Stimulated activated CD4-positive, alpha-beta T cell treated with anti-CD3 and anti-CD28 coated beads, Interleukin-12 subunit alpha, Interleukin-12 subunit beta, amount 100 ng/mL, for 4 hours (primary cell): ENCODE results near the gene CACNA1C.

Experiments
- DNase-seq: peaks from one replicate; pipeline ENCODE4 v3.0.0-alpha.2; 2020

The CACNA1C gene

DNA sequence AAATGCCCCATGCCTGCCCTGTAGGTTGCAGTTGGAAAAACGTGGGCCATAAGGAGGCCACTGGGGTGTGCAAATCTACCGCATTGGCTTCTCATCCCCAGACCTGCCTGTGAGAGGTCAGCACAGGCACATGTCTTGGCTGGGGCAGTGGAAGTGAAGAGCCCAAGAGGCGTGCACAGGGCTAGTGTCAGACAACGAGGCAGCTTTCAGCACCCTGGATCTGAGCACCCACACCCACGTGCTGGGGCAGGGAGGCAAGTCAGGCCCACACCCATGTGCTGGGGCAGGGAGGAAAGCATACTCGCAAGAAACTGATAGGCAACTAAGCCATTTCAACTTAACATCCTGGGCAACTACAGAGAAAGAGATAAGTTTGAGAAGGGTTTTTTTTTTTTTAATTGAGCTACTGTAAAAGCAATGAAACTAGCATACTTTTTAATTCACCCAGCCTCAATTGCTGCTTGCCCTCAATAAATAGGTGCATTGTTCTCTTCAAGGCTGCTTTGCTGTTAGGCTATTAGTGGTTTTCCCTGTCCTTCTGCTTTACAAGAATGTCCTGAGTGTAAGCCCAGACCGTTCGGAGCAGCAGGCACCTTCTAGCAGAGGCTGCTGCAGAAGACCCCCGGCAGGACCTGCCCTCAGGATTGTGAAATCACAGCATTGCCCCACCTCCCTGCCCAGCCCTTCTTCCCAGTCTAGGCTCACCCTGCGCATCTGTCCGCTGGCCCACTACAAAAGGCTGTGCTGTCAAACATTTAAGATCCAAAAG is 386.7 kb downstream of the CACNA1C start:
- DNase-seq, result no peak

DNA sequence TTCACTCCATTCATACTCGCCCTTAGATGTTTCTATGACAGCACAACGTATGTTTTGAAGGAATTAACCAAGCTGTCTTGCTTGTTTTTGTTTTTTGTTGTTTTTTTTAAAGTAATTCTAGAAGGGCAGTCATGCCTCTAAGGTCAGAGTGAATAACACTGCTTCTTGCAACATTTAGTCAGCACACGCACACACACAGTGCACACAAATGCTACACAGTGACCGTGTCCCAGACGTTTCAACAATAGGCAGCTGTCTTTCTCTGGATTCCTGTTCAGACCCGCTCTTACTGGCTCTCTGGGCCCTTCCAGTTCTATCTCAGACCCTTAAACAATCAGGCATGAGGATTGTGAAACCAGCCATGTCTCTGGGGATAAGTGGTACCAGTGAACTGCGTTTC is 391.0 kb downstream of the CACNA1C start:
- no peak for DNase-seq

DNA sequence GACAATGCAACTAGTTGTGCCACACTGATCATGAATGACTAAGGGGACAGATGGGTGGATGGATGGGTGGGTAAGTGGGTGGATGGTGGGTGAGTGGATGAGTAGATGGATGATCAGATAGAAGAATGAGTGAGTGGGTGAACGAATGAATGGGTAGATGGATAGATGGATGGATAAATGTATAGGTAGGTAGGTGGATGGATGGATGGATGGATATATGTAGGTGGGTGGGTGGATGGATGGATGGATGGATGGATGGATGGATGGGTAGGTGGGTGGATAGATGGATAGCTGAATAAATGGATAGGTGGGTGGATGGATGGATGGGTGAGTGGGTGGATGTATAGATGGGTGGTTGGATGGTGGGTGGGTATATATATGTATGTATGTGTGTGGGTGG is 393.2 kb downstream of the CACNA1C start:
- DNase-seq, result no peak

DNA sequence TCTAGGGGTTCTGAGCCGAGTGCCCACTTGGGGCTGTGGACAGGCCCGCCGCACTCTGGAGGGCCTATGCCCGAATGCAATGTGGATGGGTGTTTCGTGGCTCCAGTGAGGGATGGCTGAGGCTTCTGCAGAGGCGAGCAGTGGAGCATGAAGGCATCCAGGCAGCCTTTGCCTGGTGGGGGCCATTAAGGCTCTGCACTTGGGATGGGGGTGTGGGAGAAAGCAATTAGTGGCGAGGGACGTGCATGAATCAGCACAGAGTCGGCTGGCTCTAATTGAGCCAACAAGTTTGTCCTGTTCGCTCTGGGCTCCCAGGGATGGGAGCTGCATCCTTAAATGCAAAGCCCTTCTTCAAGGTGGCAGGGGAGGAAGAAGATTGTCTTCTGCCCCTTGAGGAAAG is 395.1 kb downstream of the CACNA1C start:
- no peak for DNase-seq

DNA sequence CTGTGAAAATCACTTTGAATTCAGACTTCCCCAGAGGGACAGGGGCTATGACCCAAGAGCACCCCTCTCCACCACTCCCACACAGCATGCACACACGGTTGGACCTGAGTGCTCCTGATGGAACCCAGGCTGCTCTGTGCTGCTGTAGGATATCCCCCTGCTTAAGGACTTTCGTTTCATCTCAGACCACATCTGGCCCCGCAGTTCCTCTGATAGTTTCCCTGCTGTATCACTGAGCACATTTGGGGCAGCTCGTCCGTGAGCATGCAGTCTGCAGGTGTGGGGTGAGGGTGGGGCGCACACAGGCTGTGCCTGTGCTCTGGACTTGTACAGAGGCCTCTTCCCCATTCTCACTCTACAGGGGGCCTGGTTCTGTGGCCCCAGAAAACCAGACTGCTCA is 396.8 kb downstream of the CACNA1C start:
- no peak for DNase-seq

DNA sequence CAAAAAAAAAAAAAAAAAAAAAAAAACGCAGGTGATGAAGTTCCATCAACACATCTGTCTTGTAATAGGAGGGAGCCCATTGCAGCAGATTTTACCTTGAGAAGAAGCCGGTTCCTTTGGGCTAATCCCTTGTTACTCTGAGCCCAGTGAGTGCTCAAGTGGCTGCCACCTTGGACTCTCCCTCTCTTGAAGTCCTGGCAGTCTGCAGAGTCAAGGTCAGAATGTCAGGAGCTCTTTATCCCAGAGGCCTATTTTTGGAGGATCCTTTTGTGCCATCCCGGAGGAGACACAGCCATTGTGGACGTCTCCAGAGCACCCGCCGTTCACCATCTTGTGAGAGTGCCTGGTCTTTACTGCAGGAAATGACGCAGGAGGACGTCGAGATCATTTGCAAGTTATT is 397.8 kb downstream of the CACNA1C start:
- no peak for DNase-seq

DNA sequence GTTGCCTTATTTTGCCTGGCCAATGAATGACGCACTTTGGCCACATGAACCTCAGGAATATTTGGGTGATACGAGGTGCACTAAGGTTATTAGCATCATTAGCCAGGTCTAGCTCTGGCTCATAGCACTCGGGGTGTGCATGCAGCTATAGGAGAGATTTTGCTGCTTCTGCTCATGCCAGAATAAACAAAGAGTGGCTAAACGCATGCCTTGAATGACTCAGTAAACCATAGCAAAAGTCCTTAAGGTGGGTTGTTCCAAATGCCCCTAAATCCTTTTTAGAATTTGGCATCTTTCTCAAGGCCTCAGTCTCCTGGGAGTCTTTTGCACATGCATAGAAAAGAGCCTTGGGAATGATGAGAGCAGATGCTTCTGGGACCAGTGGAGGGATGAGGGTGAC is 398.2 kb downstream of the CACNA1C start:
- DNase-seq, result no peak

DNA sequence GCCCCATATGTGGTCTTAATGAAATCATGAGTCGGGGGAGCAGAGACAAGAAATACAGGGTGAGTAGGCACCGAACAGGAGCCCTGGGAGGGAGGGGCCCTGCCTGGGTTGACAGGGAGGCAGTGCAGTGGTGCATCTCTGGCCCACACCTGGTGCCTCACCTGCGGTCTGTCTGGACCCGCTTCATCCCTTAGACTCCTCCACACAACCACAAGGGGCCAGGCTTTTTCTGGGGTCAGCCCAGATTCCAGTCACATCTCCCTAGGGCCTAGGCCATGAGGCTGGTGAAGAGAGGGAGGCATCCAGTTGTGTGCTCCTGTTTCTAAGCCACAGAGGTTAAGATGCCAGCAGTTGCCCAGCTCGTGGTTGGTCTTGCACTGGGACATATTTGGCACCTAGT is 398.7 kb downstream of the CACNA1C start:
- DNase-seq, result no peak

DNA sequence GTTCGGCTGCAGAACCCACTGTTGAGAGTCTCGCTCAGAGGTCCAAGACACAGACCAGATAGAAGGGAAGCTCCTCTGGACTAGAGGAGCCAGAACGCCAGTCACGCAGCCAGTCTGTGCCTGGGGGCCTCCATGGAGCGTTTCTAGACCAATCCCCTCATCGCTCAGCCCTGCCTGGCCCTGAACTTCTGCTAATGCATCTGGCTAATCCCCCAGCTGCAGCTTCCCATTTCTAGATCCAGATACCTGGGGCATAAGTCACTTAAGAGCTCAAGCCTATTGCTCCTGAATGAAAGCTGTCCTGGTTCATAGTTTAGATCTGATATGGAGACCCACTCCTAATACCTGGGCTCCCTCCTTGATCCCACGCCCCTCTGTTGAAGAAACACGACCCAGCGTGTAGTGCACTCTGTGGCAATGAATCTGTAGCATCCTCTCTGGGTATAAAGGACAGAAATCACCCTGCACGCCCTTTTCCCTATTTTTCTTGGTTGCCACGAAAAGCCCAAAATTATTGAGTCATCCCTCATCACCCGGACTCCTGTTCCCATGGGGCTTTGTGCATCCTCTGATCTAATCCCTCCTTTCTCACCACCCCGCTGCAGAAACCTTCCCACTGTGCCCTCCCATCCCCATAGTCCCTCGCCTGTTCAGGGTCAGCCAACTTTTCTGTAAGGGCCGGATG is 400.4 kb downstream of the CACNA1C start:
- DNase-seq, result no peak

DNA sequence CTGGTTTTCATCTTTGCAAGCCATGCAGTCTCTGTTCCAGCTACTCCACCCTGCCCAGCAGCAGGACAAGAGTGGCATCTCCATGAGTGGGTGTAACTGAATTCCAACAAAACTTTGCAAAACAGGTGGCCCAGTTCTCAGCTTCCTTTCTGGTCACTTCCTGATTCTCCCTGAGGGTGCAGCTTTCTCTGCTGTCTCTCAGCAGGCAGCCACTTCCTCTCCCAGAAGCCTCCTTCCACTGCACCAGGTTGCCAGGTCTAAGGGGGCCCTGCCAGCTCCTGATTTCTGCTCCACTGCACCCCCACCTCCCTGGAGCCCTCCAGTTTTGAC is 400.9 kb downstream of the CACNA1C start:
- no peak for DNase-seq

DNA sequence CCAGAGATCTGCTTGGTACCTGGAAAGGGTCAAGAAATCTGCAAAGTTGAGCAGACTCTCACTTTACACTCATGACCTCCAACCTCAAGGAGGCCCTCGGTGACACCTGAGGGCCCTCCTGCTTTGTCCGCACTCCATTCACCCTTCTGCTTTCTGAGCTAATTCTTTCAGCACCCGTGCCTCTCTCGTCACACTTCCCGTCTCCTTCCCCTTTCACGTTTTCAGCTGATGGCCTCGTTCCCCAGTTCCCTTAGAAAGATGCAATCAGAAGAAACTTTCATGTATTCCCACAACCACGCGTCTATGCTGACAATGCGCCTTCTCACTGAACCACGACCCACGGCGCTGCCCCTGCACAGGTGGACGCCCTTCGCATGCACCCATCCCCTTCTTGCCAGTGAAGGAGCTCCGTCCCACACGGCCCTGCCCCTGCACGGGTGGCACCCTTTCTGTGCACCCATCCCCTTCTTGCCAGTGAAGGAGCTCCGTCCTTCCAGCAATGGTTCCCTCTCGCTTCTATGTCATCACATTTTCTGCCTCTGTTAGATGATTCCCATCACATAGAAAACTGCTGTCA is 401.9 kb downstream of the CACNA1C start:
- no peak for DNase-seq

DNA sequence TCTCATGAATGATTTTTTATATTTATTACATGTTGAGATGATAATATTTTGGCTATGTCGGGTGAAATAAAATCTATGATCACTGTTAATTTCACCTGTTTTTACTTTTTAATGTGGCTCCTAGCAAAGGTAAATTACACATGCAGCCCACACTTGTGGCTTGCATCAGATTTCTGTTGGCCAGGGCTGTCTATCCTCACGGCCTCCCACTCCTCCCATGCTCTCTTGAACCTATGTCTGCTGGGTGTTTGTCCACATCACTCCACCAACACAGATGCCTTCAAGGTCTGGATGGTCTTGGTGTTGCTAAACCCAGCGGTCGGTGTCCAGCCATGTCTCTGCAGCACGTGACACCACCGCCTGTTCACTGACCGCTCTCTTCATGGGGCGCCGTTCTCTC is 402.6 kb downstream of the CACNA1C start:
- DNase-seq, result no peak

DNA sequence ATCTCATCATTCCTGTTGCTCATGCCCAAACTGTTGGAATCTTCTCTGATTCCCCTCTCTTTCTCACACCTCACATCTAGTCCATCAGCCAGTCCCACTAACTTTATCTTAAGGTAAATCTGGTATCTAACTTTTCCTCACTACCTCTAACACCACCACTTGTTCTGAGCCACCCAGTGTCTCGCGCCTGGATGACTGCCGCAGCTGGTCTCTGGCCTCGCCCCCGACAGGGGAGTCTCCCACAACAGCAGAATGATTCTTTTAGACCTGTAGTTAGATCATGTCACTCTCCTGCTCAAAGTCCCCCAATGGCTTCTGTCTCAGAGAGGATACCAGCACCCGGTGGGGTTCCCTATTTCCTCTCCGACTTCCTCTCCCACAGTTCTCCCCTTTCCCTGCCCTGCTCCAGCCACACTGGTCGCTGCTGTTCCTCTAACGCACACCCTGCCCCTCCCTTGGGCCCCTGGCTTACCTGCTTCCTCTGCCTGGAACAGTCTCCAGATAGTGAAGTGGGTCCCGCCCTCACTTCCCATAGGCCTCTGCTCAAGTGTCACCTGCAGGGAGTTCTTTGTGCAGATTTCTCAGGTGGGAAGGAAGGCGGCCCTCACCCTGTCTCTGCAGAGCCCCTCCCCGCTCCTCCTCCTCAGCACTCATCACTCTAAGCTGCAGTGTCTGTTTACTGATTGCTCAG is 403.5 kb downstream of the CACNA1C start:
- no peak for DNase-seq

DNA sequence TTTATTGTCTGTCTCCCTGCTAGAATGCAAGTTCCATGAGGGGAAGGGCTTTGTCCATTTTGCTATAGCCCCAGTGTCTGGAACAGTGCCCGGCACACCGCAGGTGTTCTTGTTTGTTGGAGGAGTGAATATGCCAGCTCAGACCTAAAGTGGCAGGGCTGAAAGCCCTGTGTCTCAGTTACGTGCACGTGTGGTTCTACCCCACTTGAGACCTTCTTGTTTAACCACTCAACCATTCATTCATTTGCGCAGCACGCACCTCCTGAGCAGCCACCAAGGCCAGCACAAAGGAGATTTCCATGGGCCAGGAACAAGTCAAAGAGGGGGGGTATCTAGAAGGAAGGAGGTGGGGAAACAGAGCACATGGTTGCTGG is 404.0 kb downstream of the CACNA1C start:
- DNase-seq, result no peak

DNA sequence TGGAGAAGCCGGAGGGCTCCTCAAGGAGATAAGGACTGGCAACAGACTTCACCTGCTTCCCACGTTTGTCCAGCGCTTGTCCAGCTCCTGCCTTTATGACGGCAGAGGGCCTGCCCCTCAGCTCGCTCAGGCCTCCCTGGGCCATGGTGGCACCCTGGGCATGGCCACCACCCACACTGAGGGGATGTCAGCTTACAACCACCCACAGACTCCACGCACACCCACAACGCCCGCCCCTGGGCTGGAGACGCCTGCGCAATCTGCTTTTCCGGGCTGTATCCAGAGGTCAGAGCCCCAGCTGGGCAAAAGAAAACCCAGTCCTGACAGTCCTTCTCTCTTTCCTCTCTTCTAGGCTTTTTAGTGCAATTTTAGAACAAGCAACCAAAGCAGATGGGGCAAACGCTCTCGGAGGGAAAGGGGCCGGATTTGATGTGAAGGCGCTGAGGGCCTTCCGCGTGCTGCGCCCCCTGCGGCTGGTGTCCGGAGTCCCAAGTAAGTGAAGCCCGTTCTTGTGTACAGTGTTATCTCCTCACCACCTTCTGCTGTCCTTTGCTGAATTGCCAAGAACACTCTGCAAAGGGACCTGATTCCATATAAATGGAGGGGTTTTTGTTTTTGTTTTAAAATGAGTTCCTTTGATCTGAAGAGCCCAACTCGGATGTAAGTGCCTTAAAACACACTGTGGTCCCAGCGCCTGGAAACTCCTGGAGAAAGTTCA is 404.6 kb downstream of the CACNA1C start:
- DNase-seq, result no peak

DNA sequence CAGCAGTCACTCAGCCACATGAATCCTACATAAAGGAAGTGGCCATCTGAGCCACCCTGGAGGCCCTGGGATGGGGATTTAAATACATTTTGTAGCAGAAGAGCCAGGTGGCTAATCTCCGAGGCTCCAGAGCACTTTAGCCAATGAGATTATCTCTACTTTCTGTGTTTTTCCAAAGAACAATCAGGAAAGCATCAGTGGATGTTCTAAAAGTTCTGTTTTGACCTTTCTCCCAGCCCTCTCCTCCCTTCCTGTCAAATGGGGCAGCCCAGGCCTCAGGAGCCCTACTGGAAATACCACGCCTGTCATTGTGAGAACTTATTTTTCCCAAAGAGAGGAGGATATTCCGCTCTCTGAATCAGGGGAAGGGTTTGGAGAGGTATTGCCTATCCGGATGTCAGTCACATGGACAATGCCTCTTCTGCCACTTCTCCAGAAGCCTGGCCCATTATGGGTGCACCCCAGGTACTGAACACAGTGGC is 405.2 kb downstream of the CACNA1C start:
- no peak for DNase-seq

DNA sequence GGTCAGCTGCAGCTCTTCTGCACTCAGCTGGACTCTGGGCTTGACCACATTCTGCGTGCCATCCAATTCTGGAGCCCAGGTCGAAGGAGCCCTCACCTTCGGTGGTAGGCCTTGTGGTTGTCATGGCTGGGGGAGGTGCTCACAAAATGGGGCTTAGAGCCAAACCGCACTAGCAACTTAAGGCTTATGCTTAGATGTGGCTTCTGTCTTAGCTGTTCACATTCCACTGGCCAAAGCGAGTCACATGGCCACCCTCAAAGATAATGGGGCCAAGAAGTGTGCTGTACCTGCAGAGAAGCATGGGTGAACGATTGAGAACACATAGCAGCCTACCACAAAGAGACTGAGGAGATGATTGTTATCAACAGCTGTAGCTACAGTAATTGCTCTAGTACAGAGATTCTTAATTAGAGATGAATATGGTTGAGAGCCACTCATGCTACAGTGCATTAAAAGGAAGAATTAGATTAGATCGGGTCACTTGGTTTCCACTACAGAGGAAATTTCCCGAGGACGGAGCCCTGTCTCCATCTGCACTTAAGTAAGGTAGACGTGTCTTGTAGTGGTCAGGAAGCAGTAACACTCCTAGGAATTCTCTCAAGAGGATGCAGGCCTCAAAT is 407.4 kb downstream of the CACNA1C start:
- no peak for DNase-seq

DNA sequence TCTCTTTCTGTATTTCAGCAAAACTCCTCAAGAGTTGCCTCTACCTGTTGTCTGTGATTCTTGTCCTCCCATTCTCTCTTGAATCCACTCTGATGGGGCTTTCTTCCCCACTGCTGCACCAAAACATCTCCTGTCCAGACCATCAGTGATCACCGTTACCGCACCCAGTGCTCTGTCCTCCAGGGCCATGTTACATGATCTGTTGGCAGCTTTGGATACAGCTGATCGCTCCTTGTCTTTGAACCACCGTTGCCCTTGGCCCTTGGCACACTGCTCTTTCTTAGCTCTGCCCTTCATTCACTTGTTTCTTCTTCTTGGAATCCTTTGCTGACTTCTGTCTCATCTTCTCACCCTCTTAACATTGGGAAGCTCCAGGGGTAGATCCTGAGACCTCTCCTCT is 408.3 kb downstream of the CACNA1C start:
- DNase-seq, result no peak

DNA sequence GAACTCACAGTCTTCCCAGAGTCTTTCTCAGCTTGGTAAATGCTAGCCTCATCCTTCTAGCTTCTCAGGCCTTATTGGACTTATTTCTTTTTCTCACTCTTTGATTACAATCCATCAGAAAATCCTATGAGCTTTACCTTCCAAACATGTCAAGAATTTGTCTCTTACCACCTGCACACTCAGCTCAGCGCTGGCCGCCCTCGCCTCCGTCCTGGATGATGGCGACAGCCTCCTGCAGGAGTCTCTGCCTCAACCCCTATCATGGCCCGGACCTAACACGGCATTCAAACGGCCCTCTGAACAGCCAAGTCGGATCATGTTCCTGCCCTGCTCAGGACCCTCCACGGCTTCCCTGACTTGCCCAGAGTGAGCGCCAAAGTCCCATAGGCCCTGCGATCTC is 408.9 kb downstream of the CACNA1C start:
- DNase-seq, result no peak

DNA sequence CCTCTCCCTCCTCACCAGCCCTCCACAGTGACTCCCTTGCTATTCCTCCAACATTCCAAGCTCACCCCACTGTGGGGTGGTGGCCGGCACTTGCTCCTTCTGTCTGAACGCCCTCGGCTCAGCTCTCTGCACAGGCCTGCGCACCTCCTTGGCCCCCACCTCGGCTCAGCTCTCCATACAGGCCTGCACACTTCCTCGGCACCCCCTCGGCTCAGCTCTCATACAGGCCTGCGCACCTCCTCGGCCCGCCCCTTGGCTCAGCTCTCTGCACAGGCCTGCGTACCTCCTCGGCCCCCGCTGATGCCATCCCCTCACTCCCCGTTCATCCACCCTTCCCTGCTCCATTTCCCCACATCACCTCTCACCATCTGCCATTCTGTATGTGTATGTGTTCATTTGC is 409.3 kb downstream of the CACNA1C start:
- DNase-seq, result no peak

DNA sequence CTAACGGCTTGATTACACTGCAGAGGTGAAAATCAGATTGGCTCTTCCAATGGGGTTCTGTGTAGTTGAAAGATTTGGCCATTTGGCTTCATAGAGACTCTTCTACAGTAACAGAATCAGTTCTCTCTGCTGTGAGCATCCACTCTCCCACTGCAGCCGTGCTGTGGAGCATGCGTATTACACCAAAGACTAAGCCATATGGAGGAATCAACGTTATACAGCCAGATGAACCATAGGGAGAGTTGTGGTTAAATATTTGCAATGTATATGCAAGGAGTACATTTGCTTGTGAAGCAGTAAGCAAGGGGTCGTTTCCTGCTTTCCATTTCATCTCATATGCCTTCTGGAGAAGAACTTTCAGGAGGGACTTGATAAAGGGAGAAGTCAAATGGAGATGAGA is 410.9 kb downstream of the CACNA1C start:
- no peak for DNase-seq

DNA sequence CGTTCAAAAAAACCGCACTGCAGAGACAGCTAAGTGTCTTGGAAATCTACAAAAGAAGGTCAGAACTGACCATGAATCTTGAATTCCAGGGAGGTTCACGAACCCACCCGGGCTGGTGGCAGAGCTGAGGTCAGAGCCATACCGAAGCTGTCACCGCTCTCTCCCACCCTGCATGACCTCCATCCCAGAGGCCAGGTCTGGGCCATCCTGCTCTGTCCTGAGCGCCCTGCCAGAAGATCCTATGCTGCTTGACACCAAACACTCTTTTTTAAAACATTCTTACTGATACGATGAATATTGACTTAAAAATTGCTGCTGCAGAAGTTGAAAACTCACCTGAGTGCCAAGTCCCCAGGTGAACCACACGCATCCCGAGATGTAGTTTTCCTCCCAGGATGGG is 412.9 kb downstream of the CACNA1C start:
- no peak for DNase-seq

DNA sequence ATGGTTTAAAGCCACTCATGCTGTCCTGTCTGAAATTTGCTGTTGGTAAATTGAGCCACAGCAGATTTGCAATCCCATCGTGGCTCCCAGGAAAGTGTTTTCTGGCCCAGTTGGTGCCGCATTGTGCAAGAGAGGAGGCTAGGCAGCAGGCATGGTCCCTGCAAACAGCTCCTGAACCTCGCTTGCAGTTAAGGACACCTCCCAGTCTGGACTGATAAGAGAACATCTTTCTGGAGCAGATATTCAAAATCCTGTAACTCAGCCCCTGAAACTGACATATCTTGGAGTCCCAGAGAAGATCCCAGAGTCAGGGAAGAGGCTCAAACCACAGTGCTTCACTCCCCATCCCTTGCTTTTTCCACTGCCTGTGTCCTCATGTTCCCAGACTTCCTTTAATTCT is 413.4 kb downstream of the CACNA1C start:
- no peak for DNase-seq
